ENCODE data around the gene ZNF605. TPM values are rescaled to one million over a fixed set of nuclear protein-coding genes. Genes with fewer than 3 reads are reported as not detected.

The ZNF605 gene
- total RNA-seq, 2 donors from 2014 or later, result 7.0 to 23.2 TPM

GRCh38 chr12:132955094-132956010, 754 bp downstream of the ZNF605 start:
- peaks cover 11 to 19% of the 10 kb centered on the region in 2 donors for H3K4me1 ChIP-seq (ENCODE audit: control insufficient read depth in 1 of 2, low read depth in 2 of 2)
- DNase-seq (ENCODE audit: low spot score) (no peak), ATAC-seq (ENCODE audit: insufficient number of reproducible peaks, low FRiP score, low read depth) (no peak)
- peaks cover 32% of the 10 kb centered on the region for H3K9me3 ChIP-seq
- peak; percentile 4 for TF ChIP-seq CTCF (IDR thresholded peaks at IDR 0.05)
- peak overlapping the region; percentile 75 to 82 for H3K27ac ChIP-seq
- no peaks in the 10 kb centered on the region for H3K36me3 ChIP-seq
- no peaks in the 10 kb centered on the region for H3K27me3 ChIP-seq (replicated peaks; ENCODE audit: insufficient read depth)
- H3K4me3 ChIP-seq, result peak overlapping the region; percentile 97

- peaks cover 40% of the 10 kb centered on the region for H3K9me3 ChIP-seq
- H3K27me3 ChIP-seq (replicated peaks; ENCODE audit: insufficient read depth), result no peaks in the 10 kb centered on the region
- H3K27ac ChIP-seq, result peak overlapping the region; percentile 75 to 82
- TF ChIP-seq CTCF (IDR thresholded peaks at IDR 0.05), result no peak
- DNase-seq (ENCODE audit: low spot score) (no peak), ATAC-seq (ENCODE audit: insufficient number of reproducible peaks, low FRiP score, low read depth) (no peak)
- H3K4me3 ChIP-seq, result peak overlapping the region; percentile 97
- H3K36me3 ChIP-seq, result no peaks in the 10 kb centered on the region
- peaks cover 11 to 19% of the 10 kb centered on the region in 2 donors for H3K4me1 ChIP-seq (ENCODE audit: control insufficient read depth in 1 of 2, low read depth in 2 of 2)
Observed at GRCh38 chr12:132954471-132955048, 1.5 kb downstream of the ZNF605 start.

- H3K27ac ChIP-seq, result no peak overlapping the region
- peaks cover 48% of the 10 kb centered on the region for H3K9me3 ChIP-seq
- ATAC-seq (ENCODE audit: insufficient number of reproducible peaks, low FRiP score, low read depth) (no peak), DNase-seq (ENCODE audit: low spot score) (no peak)
- H3K27me3 ChIP-seq (replicated peaks; ENCODE audit: insufficient read depth), result no peaks in the 10 kb centered on the region
- H3K36me3 ChIP-seq, result peaks cover 5% of the 10 kb centered on the region
- no peak overlapping the region for H3K4me3 ChIP-seq
- peaks cover 11 to 19% of the 10 kb centered on the region in 2 donors for H3K4me1 ChIP-seq (ENCODE audit: control insufficient read depth in 1 of 2, low read depth in 2 of 2)
- TF ChIP-seq CTCF (IDR thresholded peaks at IDR 0.05), result no peak
Observed at GRCh38 chr12:132953771-132954170, 2.3 kb downstream of the ZNF605 start.

GRCh38 chr12:132953163-132953425, 3.0 kb downstream of the ZNF605 start:
- no peak overlapping the region for H3K27ac ChIP-seq
- H3K4me3 ChIP-seq, result no peak overlapping the region
- H3K27me3 ChIP-seq (replicated peaks; ENCODE audit: insufficient read depth), result no peaks in the 10 kb centered on the region
- no peak for TF ChIP-seq CTCF (IDR thresholded peaks at IDR 0.05)
- DNase-seq (ENCODE audit: low spot score) (no peak), ATAC-seq (ENCODE audit: insufficient number of reproducible peaks, low FRiP score, low read depth) (no peak)
- H3K4me1 ChIP-seq (ENCODE audit: control insufficient read depth in 1 of 2, low read depth in 2 of 2), result peaks cover 11 to 19% of the 10 kb centered on the region in 2 donors
- H3K9me3 ChIP-seq, result peaks cover 55% of the 10 kb centered on the region
- peaks cover 12% of the 10 kb centered on the region for H3K36me3 ChIP-seq

GRCh38 chr12:132952371-132953162, 3.5 kb downstream of the ZNF605 start:
- Histone ChIP-seq H3K36me3 (peaks cover 17% of the 10 kb centered on the region), H3K27me3 (replicated peaks; ENCODE audit: insufficient read depth) (no peaks in the 10 kb centered on the region), H3K9me3 (peaks cover 60% of the 10 kb centered on the region), H3K4me1 (ENCODE audit: control insufficient read depth in 1 of 2, low read depth in 2 of 2) (peaks cover 11 to 18% of the 10 kb centered on the region in 2 donors), H3K27ac (no peak overlapping the region), H3K4me3 (no peak overlapping the region)
- DNase-seq (ENCODE audit: low spot score), result no peak
- no peak for ATAC-seq (ENCODE audit: insufficient number of reproducible peaks, low FRiP score, low read depth)
- TF ChIP-seq CTCF (IDR thresholded peaks at IDR 0.05), result no peak
